Mesenchymal stem cell (in vitro differentiated cells and primary cell): Measurements from ENCODE around the gene RBP4.

Experiments
- DNase-seq: peaks from one replicate; pipeline ENCODE4 v3.0.0-alpha.2; 2013
- H2AFZ ChIP-seq: one replicate; pipeline ENCODE4 v1.6.1; 2013; ENCODE audit warnings: low read depth, mild to moderate bottlenecking, control low read depth, inconsistent platforms, low read length, moderate library complexity
- H2AK5ac ChIP-seq: 2 replicates; pipeline ENCODE4 v1.6.1; 2013; ENCODE audit warnings: low read length, moderate library complexity, mild to moderate bottlenecking, inconsistent platforms; ENCODE audit not compliant: severe bottlenecking
- H2BK120ac ChIP-seq: one replicate; pipeline ENCODE4 v1.6.1; 2013; ENCODE audit warnings: low read depth, mild to moderate bottlenecking, inconsistent platforms, low read length, moderate library complexity
- H2BK12ac ChIP-seq, 2 experiments: one replicate each; pipeline ENCODE4 v1.6.1; 2013; ENCODE audit warnings: inconsistent platforms in 2 of 2, low read length in 2 of 2, mild to moderate bottlenecking in 2 of 2, moderate library complexity in 2 of 2, control low read depth in 1 of 2
- H2BK15ac ChIP-seq: one replicate; pipeline ENCODE4 v1.6.1; 2013; ENCODE audit warnings: mild to moderate bottlenecking, low read depth, inconsistent platforms; ENCODE audit not compliant: poor library complexity, severe bottlenecking
- H2BK5ac ChIP-seq: 2 replicates; pipeline ENCODE4 v1.6.1; 2013; ENCODE audit warnings: low read depth, mild to moderate bottlenecking, low read length, control low read depth, inconsistent platforms; ENCODE audit not compliant: poor library complexity, severe bottlenecking
- H3K14ac ChIP-seq, 2 experiments: one replicate each; pipeline ENCODE4 v1.6.1; 2013; ENCODE audit warnings: inconsistent platforms in 2 of 2, low read length in 2 of 2, control low read depth in 1 of 2, mild to moderate bottlenecking in 1 of 2, moderate library complexity in 1 of 2
- H3K18ac ChIP-seq, 2 experiments: one replicate each; pipeline ENCODE4 v1.6.1; 2013; ENCODE audit warnings: inconsistent platforms in 2 of 2, low read length in 2 of 2, control low read depth in 1 of 2, low read depth in 1 of 2, mild to moderate bottlenecking in 1 of 2
- H3K23ac ChIP-seq, 2 experiments: one replicate each; pipeline ENCODE4 v1.6.1; 2013; ENCODE audit warnings: inconsistent platforms in 2 of 2, low read length in 2 of 2, mild to moderate bottlenecking in 2 of 2, moderate library complexity in 2 of 2, control low read depth in 1 of 2
- H3K27ac ChIP-seq: 2 replicates; pipeline ENCODE4 v1.5.1; 2013; ENCODE audit warnings: mild to moderate bottlenecking, moderate library complexity, low read length, control low read depth, inconsistent platforms; ENCODE audit not compliant: poor library complexity, severe bottlenecking
- H3K27me3 ChIP-seq, 2 experiments: 2 replicates each; pipeline versions ENCODE4 v1.6.1 to v1.7.0; 2013; ENCODE audit warnings: low read length in 2 of 2, mild to moderate bottlenecking in 2 of 2, moderate library complexity in 2 of 2, control low read depth in 1 of 2, inconsistent platforms in 1 of 2; ENCODE audit not compliant: control insufficient read depth in 1 of 2, insufficient read depth in 1 of 2
- H3K36me3 ChIP-seq, 2 experiments: 2 replicates each; pipeline versions ENCODE4 v1.6.1 to v1.7.0; 2013; ENCODE audit warnings: low read length in 2 of 2, control low read depth in 1 of 2, inconsistent platforms in 1 of 2, low read depth in 1 of 2, mild to moderate bottlenecking in 1 of 2; ENCODE audit not compliant: insufficient read depth in 2 of 2, control insufficient read depth in 1 of 2
- H3K4ac ChIP-seq, 2 experiments: one replicate each; pipeline ENCODE4 v1.6.1; 2013; ENCODE audit warnings: inconsistent platforms in 2 of 2, low read length in 2 of 2, mild to moderate bottlenecking in 2 of 2, moderate library complexity in 2 of 2, control low read depth in 1 of 2, low read depth in 1 of 2
- H3K4me1 ChIP-seq: 2 replicates; pipeline ENCODE4 v1.6.1; 2013; ENCODE audit warnings: low read depth, low read length, control low read depth; ENCODE audit not compliant: control insufficient read depth, insufficient read depth
- H3K4me2 ChIP-seq: 2 replicates; pipeline ENCODE4 v1.6.1; 2013; ENCODE audit warnings: low read length, mild to moderate bottlenecking, inconsistent platforms; ENCODE audit not compliant: poor library complexity, severe bottlenecking
- H3K4me3 ChIP-seq, 2 experiments: 2 replicates each; pipeline versions ENCODE4 v1.5.1 to v1.7.0; 2013; ENCODE audit warnings: low read length in 2 of 2, mild to moderate bottlenecking in 2 of 2, control low read depth in 1 of 2, low read depth in 1 of 2; ENCODE audit not compliant: insufficient read depth in 1 of 2
- H3K79me1 ChIP-seq: replicated peaks from 2 replicates; pipeline ENCODE4 v1.6.1; 2013; ENCODE audit warnings: mild to moderate bottlenecking, control low read depth, low read length, inconsistent platforms; ENCODE audit not compliant: poor library complexity, severe bottlenecking
- H3K9ac ChIP-seq: 2 replicates; pipeline ENCODE4 v1.7.0; 2013; ENCODE audit warnings: mild to moderate bottlenecking, low read length, moderate library complexity
- H3K9me3 ChIP-seq: 2 replicates; pipeline ENCODE4 v1.7.0; 2013; ENCODE audit warnings: mild to moderate bottlenecking, low read length; ENCODE audit not compliant: control insufficient read depth
- H4K8ac ChIP-seq: one replicate; pipeline ENCODE4 v1.6.1; 2013; ENCODE audit warnings: inconsistent platforms, mild to moderate bottlenecking, low read length, moderate library complexity
- H4K91ac ChIP-seq: one replicate; pipeline ENCODE4 v1.6.1; 2013; ENCODE audit warnings: mild to moderate bottlenecking, low read length, inconsistent platforms
- WGBS: methylation state at CpG from one replicate; pipeline ENCODE4 v1.1.7; 2013; ENCODE audit warnings: mixed read lengths; 5-methylcytosine and 5-hydroxymethylcytosine counted together

The RBP4 gene

GRCh38 chr10:93596539-93596938, 4.5 kb downstream of the RBP4 start:
- WGBS, result 55% methylated on average over 4 of the region's 4 CpGs
- H2BK12ac ChIP-seq, result no peak overlapping the region

GRCh38 chr10:93595378-93596161, 5.5 kb downstream of the RBP4 start:
- Histone ChIP-seq H2BK120ac (no peak overlapping the region), H3K18ac (no peak overlapping the region), H2BK5ac (no peak overlapping the region)

More at GRCh38 chr10:93596539-93596938, 4.5 kb downstream of the RBP4 start:
- Histone ChIP-seq H4K91ac (no peak overlapping the region), H3K4me3 (no peak overlapping the region), H3K36me3 (no peaks in the 10 kb centered on the region), H3K27ac (no peak overlapping the region), H2BK5ac (no peak overlapping the region), H3K4me2 (no peak overlapping the region), H2BK120ac (no peak overlapping the region), H3K14ac (no peak overlapping the region), H2AK5ac (no peak overlapping the region), H3K9me3 (no peaks in the 10 kb centered on the region), H2AFZ (no peak overlapping the region), H3K18ac (no peak overlapping the region), H3K4me1 (peaks cover 19% of the 10 kb centered on the region), H3K4ac (no peak overlapping the region), H3K27me3 (peaks cover 19 to 34% of the 10 kb centered on the region in 2 experiments), H4K8ac (no peak overlapping the region), H3K23ac (no peak overlapping the region), H3K9ac (no peak overlapping the region), H2BK15ac (no peak overlapping the region), H3K79me1 (no peaks in the 10 kb centered on the region)
- no peak for DNase-seq

GRCh38 chr10:93594518-93594917, 6.5 kb downstream of the RBP4 start:
- no peak overlapping the region for H3K9ac ChIP-seq
- H3K4ac ChIP-seq, result no peak overlapping the region
- no peak overlapping the region for H4K8ac ChIP-seq
- no peaks in the 10 kb centered on the region for H3K79me1 ChIP-seq
- H2BK5ac ChIP-seq, result no peak overlapping the region
- DNase-seq, result no peak
- H2BK12ac ChIP-seq, result no peak overlapping the region
- no peak overlapping the region for H3K4me2 ChIP-seq
- H2AK5ac ChIP-seq, result no peak overlapping the region
- H3K9me3 ChIP-seq, result no peaks in the 10 kb centered on the region
- peaks cover 6 to 40% of the 10 kb centered on the region in 2 experiments for H3K27me3 ChIP-seq
- no peak overlapping the region for H3K4me3 ChIP-seq
- no peak overlapping the region for H4K91ac ChIP-seq
- H3K14ac ChIP-seq, result no peak overlapping the region
- no peak overlapping the region for H2BK15ac ChIP-seq
- no peak overlapping the region for H3K18ac ChIP-seq
- H2AFZ ChIP-seq, result no peak overlapping the region
- peak overlapping the region in 1 of 2 experiments; percentile 14 for H3K23ac ChIP-seq
- 92% methylated on average over 7 of the region's 7 CpGs for whole genome bisulfite sequencing
- H3K4me1 ChIP-seq, result peaks cover 6% of the 10 kb centered on the region
- no peak overlapping the region for H3K27ac ChIP-seq
- H2BK120ac ChIP-seq, result no peak overlapping the region
- H3K36me3 ChIP-seq, result no peaks in the 10 kb centered on the region

More at GRCh38 chr10:93595378-93596161, 5.5 kb downstream of the RBP4 start:
- peaks cover 10% of the 10 kb centered on the region for H3K4me1 ChIP-seq
- DNase-seq, result no peak
- WGBS, result 83% methylated on average over 5 of the region's 5 CpGs
- peak overlapping the region in 1 of 2 experiments; percentile 26 for H3K14ac ChIP-seq
- no peak overlapping the region for H3K4ac ChIP-seq
- H3K9ac ChIP-seq, result no peak overlapping the region
- no peak overlapping the region for H2BK12ac ChIP-seq
- no peak overlapping the region for H3K27ac ChIP-seq
- H3K4me2 ChIP-seq, result no peak overlapping the region
- no peak overlapping the region for H3K23ac ChIP-seq
- H3K9me3 ChIP-seq, result no peaks in the 10 kb centered on the region
- no peaks in the 10 kb centered on the region for H3K36me3 ChIP-seq
- no peak overlapping the region for H4K8ac ChIP-seq
- no peaks in the 10 kb centered on the region for H3K79me1 ChIP-seq
- H2AK5ac ChIP-seq, result no peak overlapping the region
- H3K27me3 ChIP-seq, result peaks cover 15 to 40% of the 10 kb centered on the region in 2 experiments
- H2AFZ ChIP-seq, result no peak overlapping the region
- no peak overlapping the region for H3K4me3 ChIP-seq
- no peak overlapping the region for H2BK15ac ChIP-seq
- H4K91ac ChIP-seq, result no peak overlapping the region

- no peak overlapping the region for H2BK120ac ChIP-seq
- peaks cover 6 to 47% of the 10 kb centered on the region in 2 experiments for H3K27me3 ChIP-seq
- no peak overlapping the region for H3K23ac ChIP-seq
- H3K4me1 ChIP-seq, result peaks cover 6% of the 10 kb centered on the region
- H2AFZ ChIP-seq, result no peak overlapping the region
- H3K14ac ChIP-seq, result no peak overlapping the region
- H3K4ac ChIP-seq, result no peak overlapping the region
- no peak overlapping the region for H3K18ac ChIP-seq
- whole genome bisulfite sequencing, result 95% methylated on average over 18 of the region's 18 CpGs
- no peak overlapping the region for H2BK5ac ChIP-seq
- H3K9me3 ChIP-seq, result no peaks in the 10 kb centered on the region
- no peak overlapping the region for H3K4me2 ChIP-seq
- H4K91ac ChIP-seq, result no peak overlapping the region
- no peak overlapping the region for H2BK12ac ChIP-seq
- H3K9ac ChIP-seq, result no peak overlapping the region
- no peak overlapping the region for H2BK15ac ChIP-seq
- H2AK5ac ChIP-seq, result no peak overlapping the region
- DNase-seq, result no peak
- H3K79me1 ChIP-seq, result no peaks in the 10 kb centered on the region
- H4K8ac ChIP-seq, result no peak overlapping the region
- no peak overlapping the region for H3K27ac ChIP-seq
- no peaks in the 10 kb centered on the region for H3K36me3 ChIP-seq
- no peak overlapping the region for H3K4me3 ChIP-seq
These were observed 7.3 kb downstream of the RBP4 start for GRCh38 chr10:93593749-93594148.
